Ovary (tissue), 9 donors: ENCODE results near the gene ZNF776. TPM values are rescaled to one million over a fixed set of nuclear protein-coding genes. Genes with fewer than 3 reads are reported as not detected.

ENCODE experiments used
- DNase-seq, 5 donors: peaks; one replicate each; pipeline ENCODE4 v3.0.0-alpha.2; 2019 to 2020
- H3K27ac ChIP-seq, 2 donors: fragments of 200-600 bp; one replicate each; pipeline versions ENCODE4 v1.5.1 to v1.8.0; 2019 to 2022
- H3K27me3 ChIP-seq: fragments of 200-600 bp; one replicate; pipeline ENCODE4 v1.8.0; 2022
- H3K36me3 ChIP-seq: fragments of 200-600 bp; sonication (generic); one replicate; pipeline ENCODE4 v1.5.1; 2019
- H3K4me1 ChIP-seq: one replicate; pipeline ENCODE4 v1.8.1; 2013; ENCODE audit warnings: mild to moderate bottlenecking, moderate library complexity; ENCODE audit not compliant: insufficient read depth
- H3K4me3 ChIP-seq: fragments of 200-600 bp; sonication (generic); one replicate; pipeline ENCODE4 v1.5.1; 2017
- H3K9me3 ChIP-seq, 2 donors: fragments of 200-600 bp in 1 of 2; sonication (generic) in 1 of 2; one replicate each; pipeline versions ENCODE4 v1.5.1 to v1.8.1; 2013 to 2019; ENCODE audit warnings: mild to moderate bottlenecking in 1 of 2, moderate library complexity in 1 of 2
- EP300 ChIP-seq: sonication (generic); formaldehyde crosslinking; IDR thresholded peaks from one replicate; pipeline ENCODE4 v1.6.1; 2017; ENCODE audit warnings: antibody characterized with exemption
- POLR2A ChIP-seq: fragments of 450-650 bp; IDR thresholded peaks from one replicate; pipeline ENCODE4 v1.6.1; 2017; ENCODE audit warnings: antibody characterized with exemption, mild to moderate bottlenecking, moderate library complexity
- WGBS, 3 donors: extraction: QIAGEN DNeasy Blood & Tissue Kit in 1 of 3; methylation state at CpG; one replicate each; pipeline versions ENCODE4 v1.1.5 to v1.1.7; 2013 to 2017; 5-methylcytosine and 5-hydroxymethylcytosine counted together
- intact Hi-C, 4 donors: fragments of 100-400 bp; cut with DNase I; formaldehyde crosslinking; loops; one replicate each; pipeline versions ENCODE4 v1.11.0 to v1.15.1; 2022 to 2023
- polyA plus RNA-seq, 2 donors: library from polyadenylated mRNA; stranded (reverse); fragments of 200-250 nt in 1 of 2; fragments of 350-450 nt in 1 of 2; fragmentation: Illumina TruSeq in 1 of 2; extraction: RNeasy Lipid Tissue Mini Kit (QIAGEN cat#74804) in 1 of 2; gene quantifications; one replicate each; pipeline ENCODE4 v1.2.3, GENCODE V29; 2013 to 2014
- total RNA-seq, 7 donors: library from RNA; depleted of rRNA in 2 of 7; stranded (reverse); fragments of >200 nt in 2 of 7; fragmentation: NEBNext Ultra II Directional in 3 of 7; extraction: Animal tissue kit (Norgen Biotek cat#: 25700) in 3 of 7; gene quantifications; one replicate each; pipeline versions ENCODE4 v1.1.0 to v1.2.4, GENCODE V29; 2016 to 2023
- TF ChIP-seq, protein P1 (sequence below), 3 donors: fragments of 450-650 bp in 2 of 3; fragments of 200-600 bp in 1 of 3; IDR thresholded peaks; one replicate each; pipeline versions ENCODE4 v1.5.1 to v1.8.0; 2016 to 2022; ENCODE audit warnings: antibody characterized with exemption in 3 of 3, mild to moderate bottlenecking in 1 of 3
- donor health status: DM: no; HTN: no; CAD: no; lungs with moderate emphysema.
- donor health status: DM: no; HTN: no; CAD: no.
- donor health status: Bipolar disorder and iron deficiency.
- donor health status: DM: yes; HTN: yes; CAD: no.
- donor health status: DM: no; HTN: no; CAD: no.
- donor health status: DM: yes; HTN: yes; CAD: no.

ZNF776 gene
- total and polyA plus RNA-seq, 9 donors, result 10.2 to 25.9 (median 14.3) TPM

GRCh38 chr19:57769345-57770131 is 22.9 kb downstream of the ZNF776 start, which contains the start of gene ZNF586:
Gene ZNF586, plus strand, starts transcription at chr19:57769676. Its CDS starts 167 bp downstream, at chr19:57769843.
- peak; percentile 80 to 86 (median 83) for DNase-seq
- WGBS, 3 donors, result 3 to 5% (median 5%) methylated on average over 39 to 61 of the region's 61 CpGs
- peak within 1 kb of the TSS; percentile 70 for H3K4me3 ChIP-seq
- intact Hi-C loops, result no loop called here
- H3K27ac ChIP-seq, result no peak within 1 kb of the TSS
- H3K27me3 ChIP-seq, result no peaks in the 10 kb centered on the region
- H3K36me3 ChIP-seq, result no peaks in the 10 kb centered on the region
- no peak for TF ChIP-seq POLR2A
- TF ChIP-seq, protein P1, sequence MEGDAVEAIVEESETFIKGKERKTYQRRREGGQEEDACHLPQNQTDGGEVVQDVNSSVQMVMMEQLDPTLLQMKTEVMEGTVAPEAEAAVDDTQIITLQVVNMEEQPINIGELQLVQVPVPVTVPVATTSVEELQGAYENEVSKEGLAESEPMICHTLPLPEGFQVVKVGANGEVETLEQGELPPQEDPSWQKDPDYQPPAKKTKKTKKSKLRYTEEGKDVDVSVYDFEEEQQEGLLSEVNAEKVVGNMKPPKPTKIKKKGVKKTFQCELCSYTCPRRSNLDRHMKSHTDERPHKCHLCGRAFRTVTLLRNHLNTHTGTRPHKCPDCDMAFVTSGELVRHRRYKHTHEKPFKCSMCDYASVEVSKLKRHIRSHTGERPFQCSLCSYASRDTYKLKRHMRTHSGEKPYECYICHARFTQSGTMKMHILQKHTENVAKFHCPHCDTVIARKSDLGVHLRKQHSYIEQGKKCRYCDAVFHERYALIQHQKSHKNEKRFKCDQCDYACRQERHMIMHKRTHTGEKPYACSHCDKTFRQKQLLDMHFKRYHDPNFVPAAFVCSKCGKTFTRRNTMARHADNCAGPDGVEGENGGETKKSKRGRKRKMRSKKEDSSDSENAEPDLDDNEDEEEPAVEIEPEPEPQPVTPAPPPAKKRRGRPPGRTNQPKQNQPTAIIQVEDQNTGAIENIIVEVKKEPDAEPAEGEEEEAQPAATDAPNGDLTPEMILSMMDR (IDR thresholded peaks at IDR 0.05), result no peak
- no peak for TF ChIP-seq EP300
- H3K9me3 ChIP-seq, result peaks cover 0 to 32% of the 10 kb centered on the region in 2 donors
- H3K4me1 ChIP-seq, result peaks cover 2% of the 10 kb centered on the region

GRCh38 chr19:57771417-57771816 is 24.8 kb downstream of the ZNF776 start:
- no peak overlapping the region for H3K4me3 ChIP-seq
- no peak for DNase-seq
- H3K27ac ChIP-seq, result no peak overlapping the region
- peaks cover 3 to 45% of the 10 kb centered on the region in 2 donors for H3K9me3 ChIP-seq
- intact Hi-C loops, result no loop called here
- no peaks in the 10 kb centered on the region for H3K27me3 ChIP-seq
- 94 to 96% (median 94%) methylated on average over 4 of the region's 4 CpGs for WGBS, 3 donors
- peaks cover 2% of the 10 kb centered on the region for H3K4me1 ChIP-seq
- no peaks in the 10 kb centered on the region for H3K36me3 ChIP-seq
- TF ChIP-seq, protein P1 (IDR thresholded peaks at IDR 0.05), result no peak
- no peak for TF ChIP-seq EP300
- no peak for TF ChIP-seq POLR2A

- TF ChIP-seq POLR2A (no peak), EP300 (no peak)
- TF ChIP-seq, protein P1 (IDR thresholded peaks at IDR 0.05), result no peak
- H3K36me3 ChIP-seq, result no peaks in the 10 kb centered on the region
- WGBS, 3 donors, result 97 to 98% (median 98%) methylated on average over 3 of the region's 3 CpGs
- DNase-seq, result no peak
- H3K27ac ChIP-seq, result no peak overlapping the region
- H3K4me1 ChIP-seq, result peaks cover 2% of the 10 kb centered on the region
- peaks cover 3 to 66% of the 10 kb centered on the region in 2 donors for H3K9me3 ChIP-seq
- no peak overlapping the region for H3K4me3 ChIP-seq
- intact Hi-C loops, result no loop called here
- H3K27me3 ChIP-seq, result no peaks in the 10 kb centered on the region
Observed at GRCh38 chr19:57773488-57773887, 26.9 kb downstream of the ZNF776 start.

DNA sequence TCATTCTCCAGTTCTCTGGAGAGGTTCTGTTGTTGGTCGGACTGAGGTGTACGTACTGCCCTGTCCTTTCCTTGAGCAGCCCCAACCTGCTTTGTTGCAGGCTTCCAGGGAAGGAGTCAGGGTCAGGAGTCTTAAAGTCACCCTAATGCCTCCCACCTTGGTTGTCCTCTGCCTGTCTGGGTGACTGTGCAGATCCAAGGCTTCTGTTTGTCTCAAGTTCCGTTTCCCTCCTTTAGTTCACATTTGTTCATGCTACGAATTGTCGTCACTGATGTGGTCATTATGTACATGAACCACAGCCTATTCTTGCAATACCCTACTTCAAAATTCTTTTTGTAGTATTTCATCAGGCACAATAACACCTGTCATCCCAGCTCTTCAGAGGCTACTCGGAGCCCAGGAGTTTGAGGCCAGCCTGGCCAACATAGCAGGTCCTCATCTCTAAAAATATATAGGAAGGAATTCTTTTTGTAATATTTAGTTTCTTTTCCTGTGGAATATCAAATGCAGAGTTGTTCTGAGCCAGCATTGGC is 30.2 kb downstream of the ZNF776 start:
- intact Hi-C loops, result no loop called here
- H3K4me1 ChIP-seq, result no peaks in the 10 kb centered on the region
- TF ChIP-seq EP300, result no peak
- TF ChIP-seq, protein P1 (IDR thresholded peaks at IDR 0.05), result no peak
- TF ChIP-seq POLR2A, result no peak
- H3K36me3 ChIP-seq, result no peaks in the 10 kb centered on the region
- no peak for DNase-seq
- no peak overlapping the region for H3K4me3 ChIP-seq
- H3K9me3 ChIP-seq, result peaks cover 7 to 75% of the 10 kb centered on the region in 2 donors
- 90 to 93% (median 91%) methylated on average over 6 of the region's 6 CpGs for WGBS, 3 donors
- H3K27me3 ChIP-seq, result no peaks in the 10 kb centered on the region
- H3K27ac ChIP-seq, result no peak overlapping the region
